ENCODE results near the gene LUZP1. TPM values are rescaled to one million over a fixed set of nuclear protein-coding genes. Genes with fewer than 3 reads are reported as not detected.

LUZP1 gene
- total and polyA plus RNA-seq, 12 donors = 6.4 to 40.1 (median 29.9) TPM

DNA sequence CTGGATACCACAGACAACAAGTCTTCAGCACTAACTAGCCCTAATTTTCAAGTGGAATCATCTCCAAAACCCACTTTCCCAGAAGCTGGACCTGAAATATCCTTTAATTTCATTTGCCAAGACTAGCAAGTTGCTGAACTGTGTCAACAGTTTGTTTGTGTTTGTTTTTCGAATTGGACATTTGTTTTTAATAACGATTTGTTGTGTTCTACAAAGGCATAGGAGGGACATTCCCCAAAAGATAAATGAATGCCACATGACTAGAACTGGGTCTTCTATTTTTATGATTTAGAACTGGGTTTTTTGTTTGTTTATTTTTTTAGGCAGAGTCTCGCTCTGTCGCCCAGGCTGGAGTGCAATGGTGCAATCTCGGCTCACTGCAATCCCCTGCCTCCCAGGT is 17.9 kb downstream of the LUZP1 start:
- no peaks in the 10 kb centered on the region for H3K27me3 ChIP-seq
- intact Hi-C loops (cut with DNase I) = loop anchor here in 1 of 10 donors (5.0 kb wide), 1 partner anchor 38 kb away; no protein-coding TSS in a partner anchor
- ATAC-seq = no peak
- DNase-seq = no peak
- no peaks in the 10 kb centered on the region for H3K9me3 ChIP-seq
- no peak overlapping the region for H3K4me3 ChIP-seq
- peaks cover 0 to 5% (median 0%) of the 10 kb centered on the region in 9 donors for H3K36me3 ChIP-seq
- H3K27ac ChIP-seq = no peak overlapping the region
- TF ChIP-seq, protein P1, sequence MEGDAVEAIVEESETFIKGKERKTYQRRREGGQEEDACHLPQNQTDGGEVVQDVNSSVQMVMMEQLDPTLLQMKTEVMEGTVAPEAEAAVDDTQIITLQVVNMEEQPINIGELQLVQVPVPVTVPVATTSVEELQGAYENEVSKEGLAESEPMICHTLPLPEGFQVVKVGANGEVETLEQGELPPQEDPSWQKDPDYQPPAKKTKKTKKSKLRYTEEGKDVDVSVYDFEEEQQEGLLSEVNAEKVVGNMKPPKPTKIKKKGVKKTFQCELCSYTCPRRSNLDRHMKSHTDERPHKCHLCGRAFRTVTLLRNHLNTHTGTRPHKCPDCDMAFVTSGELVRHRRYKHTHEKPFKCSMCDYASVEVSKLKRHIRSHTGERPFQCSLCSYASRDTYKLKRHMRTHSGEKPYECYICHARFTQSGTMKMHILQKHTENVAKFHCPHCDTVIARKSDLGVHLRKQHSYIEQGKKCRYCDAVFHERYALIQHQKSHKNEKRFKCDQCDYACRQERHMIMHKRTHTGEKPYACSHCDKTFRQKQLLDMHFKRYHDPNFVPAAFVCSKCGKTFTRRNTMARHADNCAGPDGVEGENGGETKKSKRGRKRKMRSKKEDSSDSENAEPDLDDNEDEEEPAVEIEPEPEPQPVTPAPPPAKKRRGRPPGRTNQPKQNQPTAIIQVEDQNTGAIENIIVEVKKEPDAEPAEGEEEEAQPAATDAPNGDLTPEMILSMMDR (IDR thresholded peaks at IDR 0.05) = no peak
- H3K4me1 ChIP-seq = peaks cover 5 to 59% (median 27%) of the 10 kb centered on the region in 9 donors
- 84 to 85% methylated on average over 5 of the region's 5 CpGs for WGBS, 2 donors

DNA sequence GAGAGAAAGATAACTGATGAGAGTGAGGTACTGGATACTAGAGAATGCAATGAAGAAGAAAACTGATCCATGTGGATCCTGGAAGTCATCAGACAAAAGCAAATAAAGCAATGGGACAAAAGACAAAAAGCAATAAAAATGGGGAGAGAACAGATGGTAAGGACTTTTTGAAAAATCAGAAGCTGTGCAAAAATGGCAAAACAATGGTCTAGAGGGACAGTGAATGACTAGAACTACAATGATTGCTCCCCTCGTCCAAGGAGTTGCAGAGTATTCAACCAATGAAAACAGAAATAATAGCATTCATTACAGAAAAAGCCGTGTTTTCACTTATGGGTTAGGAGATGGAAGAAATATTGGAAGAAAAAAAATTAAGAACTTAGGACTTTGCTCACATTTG is 18.5 kb downstream of the LUZP1 start:
- Histone ChIP-seq H3K36me3 (peaks cover 0 to 7% (median 0%) of the 10 kb centered on the region in 9 donors), H3K4me1 (peaks cover 5 to 53% (median 27%) of the 10 kb centered on the region in 9 donors), H3K27me3 (no peaks in the 10 kb centered on the region), H3K4me3 (no peak overlapping the region), H3K9me3 (no peaks in the 10 kb centered on the region), H3K27ac (no peak overlapping the region)
- TF ChIP-seq, protein P1 (IDR thresholded peaks at IDR 0.05) = no peak
- DNase-seq = no peak
- WGBS, 2 donors = 71 to 73% methylated on average over 2 of the region's 2 CpGs
- intact Hi-C loops (cut with DNase I) = loop anchor here in 1 of 10 donors (5.0 kb wide), 1 partner anchor 38 kb away; no protein-coding TSS in a partner anchor
- ATAC-seq = no peak

DNA sequence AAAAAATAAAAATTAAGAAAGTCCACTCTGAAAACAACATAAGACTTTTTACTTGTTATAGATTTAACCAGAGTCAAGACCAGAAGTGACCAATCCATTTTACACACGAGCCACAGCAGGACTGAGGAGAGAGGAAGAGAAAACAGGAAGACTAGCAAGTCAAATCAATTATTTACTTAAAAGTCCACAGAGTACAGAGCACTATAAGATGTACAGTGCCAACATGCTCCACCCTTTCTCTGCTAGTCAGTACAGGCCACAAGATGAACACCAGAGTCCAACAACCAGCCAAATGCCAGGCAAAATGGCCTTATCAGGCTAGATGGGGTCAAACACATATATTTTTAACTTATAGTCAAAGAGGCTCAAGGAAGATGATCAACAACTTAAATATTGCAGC is 19.5 kb downstream of the LUZP1 start:
- H3K9me3 ChIP-seq = no peaks in the 10 kb centered on the region
- intact Hi-C loops (cut with DNase I) = no loop called here
- H3K36me3 ChIP-seq = peaks cover 0 to 11% (median 0%) of the 10 kb centered on the region in 9 donors
- DNase-seq (no peak), ATAC-seq (no peak)
- H3K27ac ChIP-seq = no peak overlapping the region
- TF ChIP-seq, protein P1 (IDR thresholded peaks at IDR 0.05) = no peak
- 35 to 55% methylated on average over 1 of the region's 1 CpG for WGBS, 2 donors
- H3K4me1 ChIP-seq = peaks cover 5 to 52% (median 23%) of the 10 kb centered on the region in 9 donors
- no peaks in the 10 kb centered on the region for H3K27me3 ChIP-seq
- H3K4me3 ChIP-seq = no peak overlapping the region

DNA sequence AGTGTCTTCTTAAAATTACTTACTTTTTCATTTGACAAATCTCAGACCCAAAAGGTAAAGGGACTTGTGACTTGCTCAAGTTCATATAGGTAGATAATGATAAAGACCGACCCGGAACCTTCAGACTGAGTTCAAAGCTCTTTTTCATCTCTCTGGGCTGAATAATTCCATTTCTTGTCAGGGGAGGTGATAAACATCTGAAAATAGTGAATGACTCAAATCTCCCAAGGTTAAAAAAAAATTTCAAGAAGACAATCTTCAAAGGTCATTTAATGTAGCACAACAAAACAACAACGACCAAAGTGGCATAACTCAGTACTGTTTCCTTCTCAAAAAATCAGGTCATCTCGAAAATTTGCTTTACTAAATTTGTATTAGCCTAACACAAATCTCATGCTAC is 20.6 kb downstream of the LUZP1 start:
- Histone ChIP-seq H3K27ac (no peak overlapping the region), H3K27me3 (no peaks in the 10 kb centered on the region), H3K36me3 (peaks cover 0 to 18% (median 0%) of the 10 kb centered on the region in 9 donors), H3K9me3 (no peaks in the 10 kb centered on the region), H3K4me1 (peaks cover 5 to 54% (median 20%) of the 10 kb centered on the region in 9 donors), H3K4me3 (no peak overlapping the region)
- TF ChIP-seq, protein P1 (IDR thresholded peaks at IDR 0.05) = no peak
- ATAC-seq = no peak
- no peak for DNase-seq
- intact Hi-C loops (cut with DNase I) = no loop called here
- 67 to 71% methylated on average over 4 of the region's 4 CpGs for WGBS, 2 donors
